Gastroesophageal sphincter (tissue), 4 donors: Measurements from ENCODE around the gene KANSL2. TPM values are rescaled to one million over a fixed set of nuclear protein-coding genes. Genes with fewer than 3 reads are reported as not detected.
A peak's percentile ranks its signal among the peaks of the same experiment; 100 is the strongest.

Experiments used
- ATAC-seq: fragments of 150-250 bp; one replicate; pipeline ENCODE4 v1.9.1; 2016; ENCODE audit warnings: mild to moderate bottlenecking, moderate library complexity
- H3K27ac ChIP-seq, 4 donors: fragments of 200-600 bp; sonication (generic) in 3 of 4; 1 replicate in 3 of 4; 2 replicates in 1 of 4; pipeline ENCODE4 v1.5.1; 2016 to 2019
- H3K27me3 ChIP-seq: fragments of 200-600 bp; sonication (generic); one replicate; pipeline ENCODE4 v1.5.1; 2019
- H3K36me3 ChIP-seq, 2 donors: fragments of 200-600 bp; sonication (generic); one replicate each; pipeline ENCODE4 v1.5.1; 2019; ENCODE audit warnings: control low read depth in 1 of 2
- H3K4me1 ChIP-seq, 3 donors: fragments of 200-600 bp; sonication (generic); 1 replicate in 2 of 3; 2 replicates in 1 of 3; pipeline ENCODE4 v1.5.1; 2016 to 2019; ENCODE audit warnings: control low read depth in 2 of 3
- H3K4me3 ChIP-seq, 2 donors: fragments of 200-600 bp; sonication (generic); one replicate each; pipeline ENCODE4 v1.5.1; 2019; ENCODE audit warnings: mild to moderate bottlenecking in 1 of 2, moderate library complexity in 1 of 2
- H3K9me3 ChIP-seq, 3 donors: fragments of 200-600 bp; sonication (generic); one replicate each; pipeline ENCODE4 v1.5.1; 2017 to 2019; ENCODE audit warnings: control low read depth in 2 of 3
- EP300 ChIP-seq: sonication (generic); formaldehyde crosslinking; IDR thresholded peaks from one replicate; pipeline ENCODE4 v1.6.1; 2017; ENCODE audit warnings: antibody characterized with exemption, mild to moderate bottlenecking
- POLR2A ChIP-seq, 2 donors: fragments of 450-650 bp; IDR thresholded peaks; one replicate each; pipeline ENCODE4 v1.6.1; 2017; ENCODE audit warnings: antibody characterized with exemption in 2 of 2, mild to moderate bottlenecking in 2 of 2, moderate library complexity in 1 of 2
- POLR2AphosphoS5 ChIP-seq: sonication (generic); formaldehyde crosslinking; IDR thresholded peaks from one replicate; pipeline ENCODE4 v1.6.1; 2017; ENCODE audit warnings: antibody characterized with exemption
- WGBS, 2 donors: methylation state at CpG; one replicate each; pipeline ENCODE4 v1.1.5; 2018; ENCODE audit warnings: low coverage in 1 of 2; 5-methylcytosine and 5-hydroxymethylcytosine counted together
- total RNA-seq, 4 donors: library from RNA; depleted of rRNA; stranded (reverse); fragments of >200 nt; gene quantifications; one replicate each; pipeline ENCODE4 v1.1.0, GENCODE V29; 2016
- TF ChIP-seq, protein P1 (sequence below), 4 experiments: fragments of 200-600 bp in 2 of 4; fragments of 450-650 bp in 2 of 4; sonication (generic) in 1 of 4; IDR thresholded peaks; one replicate each; pipeline ENCODE4 v1.5.1; 2017 to 2019; ENCODE audit warnings: antibody characterized with exemption in 4 of 4, mild to moderate bottlenecking in 2 of 4, moderate library complexity in 2 of 4

Gene KANSL2
- total RNA-seq, 4 donors from 2014 or later = 39.0 to 49.0 (median 43.7) TPM

DNA sequence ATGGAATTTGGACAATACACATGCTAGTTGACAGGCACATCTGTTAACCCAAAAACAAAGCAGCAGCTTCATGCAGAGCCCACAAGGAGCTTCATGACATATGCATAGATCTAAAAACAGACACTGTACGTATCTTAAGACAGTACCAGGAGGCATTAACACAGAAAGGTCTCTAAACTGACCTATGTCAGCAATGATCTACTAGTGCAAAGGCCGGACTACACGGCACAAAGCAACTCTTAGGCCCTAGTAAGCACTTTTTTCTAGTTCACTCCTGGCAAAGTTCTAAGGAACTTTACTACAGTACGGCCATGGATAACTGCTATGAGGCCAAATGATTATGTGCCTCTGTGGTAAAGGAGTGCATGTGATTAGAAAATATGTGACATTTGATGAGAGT, 8.4 kb upstream of the KANSL2 start:
- 37 to 53% methylated on average over 4 of the region's 4 CpGs for WGBS, 2 donors
- peaks cover 0 to 23% (median 4%) of the 10 kb centered on the region in 3 donors for H3K4me1 ChIP-seq
- peak overlapping the region in 3 of 4 donors; percentile 35 to 75 (median 68) for H3K27ac ChIP-seq
- no peak for TF ChIP-seq POLR2A (IDR thresholded peaks at IDR 0.05)
- TF ChIP-seq, protein P1, sequence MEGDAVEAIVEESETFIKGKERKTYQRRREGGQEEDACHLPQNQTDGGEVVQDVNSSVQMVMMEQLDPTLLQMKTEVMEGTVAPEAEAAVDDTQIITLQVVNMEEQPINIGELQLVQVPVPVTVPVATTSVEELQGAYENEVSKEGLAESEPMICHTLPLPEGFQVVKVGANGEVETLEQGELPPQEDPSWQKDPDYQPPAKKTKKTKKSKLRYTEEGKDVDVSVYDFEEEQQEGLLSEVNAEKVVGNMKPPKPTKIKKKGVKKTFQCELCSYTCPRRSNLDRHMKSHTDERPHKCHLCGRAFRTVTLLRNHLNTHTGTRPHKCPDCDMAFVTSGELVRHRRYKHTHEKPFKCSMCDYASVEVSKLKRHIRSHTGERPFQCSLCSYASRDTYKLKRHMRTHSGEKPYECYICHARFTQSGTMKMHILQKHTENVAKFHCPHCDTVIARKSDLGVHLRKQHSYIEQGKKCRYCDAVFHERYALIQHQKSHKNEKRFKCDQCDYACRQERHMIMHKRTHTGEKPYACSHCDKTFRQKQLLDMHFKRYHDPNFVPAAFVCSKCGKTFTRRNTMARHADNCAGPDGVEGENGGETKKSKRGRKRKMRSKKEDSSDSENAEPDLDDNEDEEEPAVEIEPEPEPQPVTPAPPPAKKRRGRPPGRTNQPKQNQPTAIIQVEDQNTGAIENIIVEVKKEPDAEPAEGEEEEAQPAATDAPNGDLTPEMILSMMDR (IDR thresholded peaks at IDR 0.05) = no peak
- no peak for TF ChIP-seq POLR2AphosphoS5
- no peak for TF ChIP-seq EP300
- no peaks in the 10 kb centered on the region for H3K27me3 ChIP-seq
- no peaks in the 10 kb centered on the region for H3K9me3 ChIP-seq
- H3K36me3 ChIP-seq = peaks cover under 1 to 68% of the 10 kb centered on the region in 2 donors
- H3K4me3 ChIP-seq = no peak overlapping the region
- no peak for ATAC-seq

DNA sequence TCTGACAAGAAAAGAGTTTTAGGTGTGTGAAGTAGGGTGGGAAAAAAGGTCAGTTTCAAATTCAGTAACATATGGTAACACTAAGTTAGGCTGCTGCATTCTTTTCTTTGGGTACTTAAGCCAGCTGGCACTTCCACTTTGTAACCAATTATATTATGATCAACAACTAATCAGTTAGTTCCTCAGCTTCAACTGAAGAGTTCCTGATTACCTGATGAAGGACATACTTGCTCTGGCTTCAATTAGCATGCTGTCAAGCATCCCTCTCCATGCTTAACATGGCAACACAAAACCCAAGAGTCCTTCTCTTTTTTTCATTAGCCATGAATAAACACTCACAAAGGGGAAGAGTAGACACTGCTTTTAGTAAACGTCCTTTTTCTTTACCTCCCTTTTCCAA, 6.8 kb upstream of the KANSL2 start:
- Histone ChIP-seq H3K27me3 (no peaks in the 10 kb centered on the region), H3K4me3 (no peak overlapping the region), H3K9me3 (no peaks in the 10 kb centered on the region), H3K27ac (peak overlapping the region in 1 of 4 donors; percentile 21), H3K4me1 (peaks cover 0 to 23% (median 4%) of the 10 kb centered on the region in 3 donors), H3K36me3 (peaks cover 0 to 52% of the 10 kb centered on the region in 2 donors)
- 27 to 50% methylated on average over 1 of the region's 1 CpG for WGBS, 2 donors
- ATAC-seq = no peak
- TF ChIP-seq, protein P1 (IDR thresholded peaks at IDR 0.05) = no peak
- no peak for TF ChIP-seq POLR2A (IDR thresholded peaks at IDR 0.05)
- no peak for TF ChIP-seq POLR2AphosphoS5
- TF ChIP-seq EP300 = no peak

DNA sequence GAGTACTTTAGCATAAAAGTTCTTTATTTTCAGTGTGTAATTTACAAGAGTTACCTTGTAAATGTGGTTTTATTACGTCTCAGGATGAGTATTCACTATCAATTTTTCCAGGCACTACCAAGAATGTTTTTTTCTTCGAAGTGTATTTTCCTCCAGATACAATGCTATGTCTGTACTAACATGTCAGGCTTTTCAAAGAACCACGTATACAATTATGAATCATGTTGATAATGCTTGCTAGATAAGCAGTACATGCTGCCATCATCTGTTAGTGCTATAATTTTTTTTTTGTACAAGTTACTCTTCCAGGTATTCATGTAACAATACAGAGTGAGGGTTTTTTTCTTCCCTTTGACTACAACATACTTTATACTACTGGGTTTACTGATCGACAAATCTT, 5.6 kb upstream of the KANSL2 start:
- Histone ChIP-seq H3K9me3 (no peaks in the 10 kb centered on the region), H3K27me3 (no peaks in the 10 kb centered on the region), H3K4me1 (peaks cover 0 to 29% (median 4%) of the 10 kb centered on the region in 3 donors), H3K27ac (no peak overlapping the region), H3K36me3 (peaks cover 0 to 40% of the 10 kb centered on the region in 2 donors), H3K4me3 (no peak overlapping the region)
- no peak for ATAC-seq
- TF ChIP-seq POLR2AphosphoS5 = no peak
- no peak for TF ChIP-seq POLR2A (IDR thresholded peaks at IDR 0.05)
- TF ChIP-seq, protein P1 (IDR thresholded peaks at IDR 0.05) = no peak
- TF ChIP-seq EP300 = no peak
- WGBS, 2 donors = 77 to 89% methylated on average over 4 of the region's 4 CpGs

DNA sequence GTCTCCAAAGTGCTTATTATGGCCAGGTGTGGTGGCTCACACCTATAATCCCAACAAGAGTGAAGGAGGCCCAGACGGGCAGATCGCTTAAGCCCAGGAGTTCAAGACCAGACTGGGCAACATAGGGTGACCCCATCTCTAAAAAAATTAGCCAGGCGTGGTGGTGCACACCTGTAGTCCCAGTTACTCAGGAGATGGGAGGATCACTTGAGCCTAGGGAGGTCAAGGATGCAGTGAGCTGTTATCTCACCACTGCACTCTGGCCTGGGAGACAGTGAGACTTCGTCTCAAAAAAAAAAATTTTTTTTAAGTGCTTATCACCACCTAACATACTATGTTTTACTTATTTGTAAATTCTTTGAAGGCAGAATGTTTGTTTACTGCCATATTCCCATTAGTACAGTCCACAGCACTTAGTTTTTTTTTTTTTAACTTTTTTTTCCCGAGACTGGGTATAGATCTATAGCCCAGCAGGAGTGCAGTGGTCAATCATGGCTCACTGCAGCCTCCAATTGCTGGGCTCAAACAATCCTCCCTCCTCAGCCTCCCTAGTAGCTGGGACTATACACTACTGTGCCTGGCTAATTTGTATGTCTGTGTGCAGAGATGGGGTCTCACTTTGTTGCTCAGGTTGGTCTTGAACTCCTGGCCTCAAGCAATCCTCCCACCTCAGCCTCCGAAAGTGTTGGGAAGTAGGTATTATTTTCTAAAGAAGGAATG, 4.7 kb upstream of the KANSL2 start:
- Histone ChIP-seq H3K4me1 (peaks cover 0 to 26% (median 3%) of the 10 kb centered on the region in 3 donors), H3K9me3 (no peaks in the 10 kb centered on the region), H3K4me3 (no peak overlapping the region), H3K27ac (no peak overlapping the region), H3K27me3 (no peaks in the 10 kb centered on the region), H3K36me3 (peaks cover 0 to 32% of the 10 kb centered on the region in 2 donors)
- 97% methylated on average over 3 of the region's 6 CpGs; no CpG with 5 or more reads in 1 of the 2 donors for WGBS, 2 donors
- ATAC-seq = no peak
- TF ChIP-seq POLR2A (IDR thresholded peaks at IDR 0.05) (no peak), POLR2AphosphoS5 (no peak), EP300 (no peak)
- TF ChIP-seq, protein P1 (IDR thresholded peaks at IDR 0.05) = no peak
